B cell (primary cell): ENCODE data around the gene NPW. TPM values are rescaled to one million over a fixed set of nuclear protein-coding genes. Genes with fewer than 3 reads are reported as not detected.

Experiments
- ATAC-seq: fragments of 200-7000 bp; cut with Tn5 transposase; one replicate; pipeline ENCODE4 v1.10.0; 2021; ENCODE audit warnings: low read depth, mild to moderate bottlenecking, moderate number of reproducible peaks, moderate library complexity
- CTCF ChIA-PET: fragments of 350-600 bp; sonication (Branson Sonifier 250); formaldehyde crosslinking; loops from one replicate; lab custom pipeline; 2021; ENCODE audit warnings: antibody characterized with exemption, inconsistent platforms; lab: Charles Lee
- POLR2A ChIA-PET: fragments of 350-600 bp; sonication (Branson Sonifier 250); formaldehyde crosslinking; loops from one replicate; lab custom pipeline; 2021; ENCODE audit warnings: antibody characterized with exemption; lab: Charles Lee
- DNase-seq: peaks from one replicate; pipeline ENCODE4 v3.0.0; 2013
- H2AFZ ChIP-seq: 2 replicates; pipeline ENCODE4 v1.6.1; 2012; ENCODE audit warnings: mild to moderate bottlenecking, low read depth, low read length; ENCODE audit not compliant: insufficient read depth, poor library complexity, severe bottlenecking
- H3K27ac ChIP-seq, 2 donors: 1 replicate in 1 of 2; 2 replicates in 1 of 2; pipeline ENCODE4 v1.5.1; 2012 to 2013; ENCODE audit warnings: low read length in 2 of 2, mild to moderate bottlenecking in 2 of 2, moderate library complexity in 1 of 2
- H3K27me3 ChIP-seq, 4 experiments: fragments of 200-600 bp in 1 of 4; sonication (generic) in 1 of 4; replicated peaks in 1 of 4; 1 replicate in 2 of 4; 2 replicates in 2 of 4; pipeline versions ENCODE4 v1.6.1 to v1.7.0; 2013 to 2016; ENCODE audit warnings: low read length in 3 of 4, mild to moderate bottlenecking in 2 of 4, mixed read lengths in 1 of 4, moderate library complexity in 1 of 4; ENCODE audit not compliant: insufficient read depth in 4 of 4, control insufficient read depth in 3 of 4; ENCODE audit errors: control extremely low read depth in 1 of 4
- H3K36me3 ChIP-seq, 2 experiments: replicated peaks in 1 of 2; 1 replicate in 1 of 2; 2 replicates in 1 of 2; pipeline versions ENCODE4 v1.6.1 to v1.7.1; 2013; ENCODE audit warnings: low read length in 1 of 2; ENCODE audit not compliant: insufficient read depth in 2 of 2, control insufficient read depth in 1 of 2; ENCODE audit errors: control extremely low read depth in 1 of 2, extremely low read depth in 1 of 2
- H3K4me1 ChIP-seq, 2 donors: fragments of 200-600 bp in 1 of 2; sonication (generic) in 1 of 2; 1 replicate in 1 of 2; 2 replicates in 1 of 2; pipeline versions ENCODE4 v1.5.1 to v1.6.1; 2013 to 2017; ENCODE audit warnings: low read length in 2 of 2; ENCODE audit not compliant: control insufficient read depth in 2 of 2, insufficient read depth in 2 of 2
- H3K4me2 ChIP-seq: replicated peaks from 2 replicates; pipeline ENCODE3; 2012; ENCODE audit warnings: mild to moderate bottlenecking, low read depth, low read length; ENCODE audit not compliant: poor library complexity, severe bottlenecking
- H3K4me3 ChIP-seq, 5 experiments: fragments of 200-600 bp in 1 of 5; sonication (generic) in 1 of 5; 1 replicate in 3 of 5; 2 replicates in 2 of 5; pipeline versions ENCODE4 v1.5.1 to v1.7.0; 2011 to 2016; ENCODE audit warnings: low read length in 4 of 5, mild to moderate bottlenecking in 4 of 5, low read depth in 2 of 5, control low read depth in 1 of 5, moderate library complexity in 1 of 5; ENCODE audit not compliant: insufficient read depth in 1 of 5; ENCODE audit errors: control extremely low read depth in 1 of 5, extremely low read depth in 1 of 5
- H3K79me2 ChIP-seq: fragments of 200-600 bp; sonication (generic); one replicate; pipeline ENCODE4 v1.6.0; 2016; ENCODE audit warnings: low read length; ENCODE audit not compliant: control insufficient read depth, insufficient read depth
- H3K9ac ChIP-seq: fragments of 200-600 bp; sonication (generic); 2 replicates; pipeline ENCODE4 v1.6.1; 2017; ENCODE audit warnings: mild to moderate bottlenecking, low read length, moderate library complexity
- H3K9me3 ChIP-seq, 3 donors: one replicate each; pipeline versions ENCODE4 v1.6.1 to v1.7.1; 2013; ENCODE audit warnings: low read length in 2 of 3; ENCODE audit not compliant: control insufficient read depth in 2 of 3, insufficient read depth in 1 of 3; ENCODE audit errors: control extremely low read depth in 1 of 3
- H4K20me1 ChIP-seq: 2 replicates; pipeline ENCODE4 v1.6.0; 2012; ENCODE audit warnings: mild to moderate bottlenecking, low read length; ENCODE audit not compliant: insufficient read depth, control insufficient read depth, poor library complexity, severe bottlenecking
- H3K27ac Mint-ChIP-seq: one replicate; pipeline ENCODE4 v1.8.0; 2021; ENCODE audit warnings: mixed read lengths
- H3K27me3 Mint-ChIP-seq: one replicate; pipeline ENCODE4 v1.8.0; 2021; ENCODE audit warnings: mixed read lengths
- H3K4me1 Mint-ChIP-seq: one replicate; pipeline ENCODE4 v1.8.0; 2021; ENCODE audit warnings: mixed read lengths
- H3K4me3 Mint-ChIP-seq: one replicate; pipeline ENCODE4 v1.8.0; 2021; ENCODE audit warnings: mixed read lengths
- H3K9me3 Mint-ChIP-seq: one replicate; pipeline ENCODE4 v1.8.0; 2022; ENCODE audit warnings: mixed read lengths; ENCODE audit not compliant: insufficient read depth
- CTCF ChIP-seq: fragments of 200-600 bp; IDR thresholded peaks from one replicate; pipeline ENCODE4 v1.8.0; 2022; ENCODE audit warnings: antibody characterized with exemption, mild to moderate bottlenecking
- EZH2 ChIP-seq: IDR thresholded peaks from 2 replicates; pipeline ENCODE4 v1.6.1; 2012; ENCODE audit warnings: borderline replicate concordance, low read depth, mild to moderate bottlenecking, moderate library complexity, low read length; ENCODE audit not compliant: insufficient read depth, poor library complexity, severe bottlenecking
- WGBS: methylation state at CpG from one replicate; pipeline ENCODE4 v1.1.5; 2013; ENCODE audit warnings: missing lambda C conversion rate; ENCODE audit not compliant: insufficient coverage; 5-methylcytosine and 5-hydroxymethylcytosine counted together
- intact Hi-C: fragments of 100-400 bp; cut with micrococcal nuclease; formaldehyde crosslinking; loops from one replicate; pipeline ENCODE4 v1.10.0; 2022
- polyA plus RNA-seq: library from polyadenylated mRNA; depleted of rRNA; stranded (reverse); fragments of >200 nt; gene quantifications from 2 replicates; pipeline ENCODE4 v1.2.3, GENCODE V29; 2012
- total RNA-seq, 2 donors: library from RNA; stranded (reverse); fragments of 120-200 nt in 1 of 2; gene quantifications; 1 replicate in 1 of 2; 2 replicates in 1 of 2; pipeline versions ENCODE4 v1.2.3 to v1.2.4, GENCODE V29; 2013 to 2022

NPW gene
- total and polyA plus RNA-seq, 2 donors (not counting 1 experiment from before 2014, with no cell fraction given), result 0.13 to 1.7 TPM

- WGBS, result 87% methylated on average over 14 of the region's 15 CpGs
- Histone ChIP-seq H3K9ac (no peak overlapping the region), H3K27me3 (no peaks in the 10 kb centered on the region), H2AFZ (no peak overlapping the region), H3K4me1 (no peaks in the 10 kb centered on the region), H4K20me1 (no peaks in the 10 kb centered on the region), H3K79me2 (peaks cover 9% of the 10 kb centered on the region), H3K27ac (no peak overlapping the region), H3K9me3 (no peaks in the 10 kb centered on the region), H3K36me3 (peaks cover 0 to 51% of the 10 kb centered on the region in 2 experiments), H3K4me3 (no peak overlapping the region), H3K4me2 (no peak overlapping the region)
- Mint-ChIP-seq H3K27ac (no peak overlapping the region), H3K4me1 (no peaks in the 10 kb centered on the region), H3K4me3 (no peak overlapping the region), H3K9me3 (no peaks in the 10 kb centered on the region), H3K27me3 (no peaks in the 10 kb centered on the region)
- DNase-seq, result no peak
- intact Hi-C loops, result no loop called here
- POLR2A ChIA-PET, result no interaction called here
- no peak for ATAC-seq
- TF ChIP-seq CTCF (no peak), EZH2 (no peak)
- CTCF ChIA-PET, result interaction anchor here (1.0 to 1.8 kb wide), 3 partner anchors 8 to 84 kb away, joined by 3 to 8 read pairs (median 4); partner anchors contain the start of genes NTHL1 and TSC2
These were observed 36.5 kb downstream of the NPW start for GRCh38 chr16:2056077-2056476.

GRCh38 chr16:2056681-2057407, 37.3 kb downstream of the NPW start:
- no peak overlapping the region for H3K4me2 ChIP-seq
- Mint-ChIP-seq H3K9me3 (no peaks in the 10 kb centered on the region), H3K4me3 (no peak overlapping the region), H3K4me1 (no peaks in the 10 kb centered on the region), H3K27ac (no peak overlapping the region), H3K27me3 (no peaks in the 10 kb centered on the region)
- no peak for TF ChIP-seq EZH2
- no peaks in the 10 kb centered on the region for H3K9me3 ChIP-seq
- peaks cover 4% of the 10 kb centered on the region for H3K79me2 ChIP-seq
- intact Hi-C loops, result no loop called here
- H3K36me3 ChIP-seq, result peaks cover 0 to 55% of the 10 kb centered on the region in 2 experiments
- DNase-seq, result no peak
- no peak overlapping the region for H3K9ac ChIP-seq
- H4K20me1 ChIP-seq, result no peaks in the 10 kb centered on the region
- POLR2A ChIA-PET, result interaction anchor here (0.7 kb wide), 1 partner anchor 58 kb away, joined by 3 read pairs; no protein-coding TSS in a partner anchor
- 98% methylated on average over 17 of the region's 19 CpGs for WGBS
- H3K27ac ChIP-seq, result no peak overlapping the region
- H3K4me3 ChIP-seq, result no peak overlapping the region
- no peaks in the 10 kb centered on the region for H3K27me3 ChIP-seq
- H2AFZ ChIP-seq, result no peak overlapping the region
- ATAC-seq, result no peak
- CTCF ChIA-PET, result interaction anchor here (1.1 to 1.8 kb wide), 2 partner anchors 9 to 83 kb away, joined by 3 to 8 read pairs; partner anchors contain the start of genes NTHL1 and TSC2
- no peaks in the 10 kb centered on the region for H3K4me1 ChIP-seq
